IMR-90 (cell line): Measurements from ENCODE around the gene SGSH.

Experiments used
- BHLHE40 ChIP-seq: fragments of 150-350 bp; IDR thresholded peaks from 2 replicates; pipeline ENCODE4 v1.6.1; 2016; ENCODE audit warnings: mild to moderate bottlenecking, low read depth, low read length
- CEBPB ChIP-seq: IDR thresholded peaks from 2 replicates; pipeline ENCODE4 v1.6.1; 2012; ENCODE audit warnings: low read depth, low read length, improper control_type of control experiment
- CHD1 ChIP-seq: IDR thresholded peaks from 2 replicates; pipeline ENCODE4 v1.6.1; 2012; ENCODE audit warnings: low read depth, low read length, improper control_type of control experiment
- CTCF ChIP-seq: conservative IDR thresholded peaks from 2 replicates; pipeline ENCODE4 v1.5.1; 2012; ENCODE audit warnings: mild to moderate bottlenecking, low read depth, low read length, improper control_type of control experiment
- FOS ChIP-seq: fragments of 150-350 bp; IDR thresholded peaks from 2 replicates; pipeline ENCODE4 v1.6.1; 2016; ENCODE audit warnings: low read depth, low read length
- MAZ ChIP-seq: IDR thresholded peaks from 2 replicates; pipeline ENCODE4 v1.6.1; 2012; ENCODE audit warnings: low read depth, mild to moderate bottlenecking, low read length, improper control_type of control experiment, moderate library complexity, borderline replicate concordance
- MXI1 ChIP-seq: IDR thresholded peaks from 2 replicates; pipeline ENCODE4 v1.6.1; 2012; ENCODE audit warnings: low read depth, mild to moderate bottlenecking, low read length, moderate library complexity, borderline replicate concordance
- POLR2A ChIP-seq: IDR thresholded peaks from 2 replicates; pipeline ENCODE4 v1.6.1; 2012; ENCODE audit warnings: mild to moderate bottlenecking, low read depth, low read length
- RAD21 ChIP-seq: IDR thresholded peaks from 2 replicates; pipeline ENCODE4 v1.6.1; 2012; ENCODE audit warnings: low read length, improper control_type of control experiment
- RFX5 ChIP-seq: IDR thresholded peaks from 2 replicates; pipeline ENCODE4 v1.8.0; 2012; ENCODE audit warnings: low read depth, mild to moderate bottlenecking, low read length, moderate library complexity
- USF2 ChIP-seq: fragments of 150-350 bp; IDR thresholded peaks from 2 replicates; pipeline ENCODE4 v1.6.1; 2017; ENCODE audit warnings: mild to moderate bottlenecking, antibody characterized with exemption, low read length, low read depth

- no peak for TF ChIP-seq POLR2A
- no peak for TF ChIP-seq CTCF
- TF ChIP-seq USF2, result no peak
- TF ChIP-seq BHLHE40, result no peak
- TF ChIP-seq CEBPB, result no peak
- no peak for TF ChIP-seq MXI1
- TF ChIP-seq MAZ, result no peak
- TF ChIP-seq RFX5, result no peak
- TF ChIP-seq CHD1, result no peak
- TF ChIP-seq FOS, result no peak
- TF ChIP-seq RAD21, result no peak
Measured at GRCh38 chr17:80160536-80160935, 59.6 kb downstream of the SGSH start.
